HG03280 (cell line): ENCODE data around the gene SEPTIN10.

Experiments used
- ATAC-seq: cut with Tn5 transposase; IDR thresholded peaks from one replicate; pipeline ENCODE4 v1.9.1; 2021; ENCODE audit warnings: mild to moderate bottlenecking, moderate library complexity; ENCODE audit not compliant: unreplicated experiment

The SEPTIN10 gene

DNA sequence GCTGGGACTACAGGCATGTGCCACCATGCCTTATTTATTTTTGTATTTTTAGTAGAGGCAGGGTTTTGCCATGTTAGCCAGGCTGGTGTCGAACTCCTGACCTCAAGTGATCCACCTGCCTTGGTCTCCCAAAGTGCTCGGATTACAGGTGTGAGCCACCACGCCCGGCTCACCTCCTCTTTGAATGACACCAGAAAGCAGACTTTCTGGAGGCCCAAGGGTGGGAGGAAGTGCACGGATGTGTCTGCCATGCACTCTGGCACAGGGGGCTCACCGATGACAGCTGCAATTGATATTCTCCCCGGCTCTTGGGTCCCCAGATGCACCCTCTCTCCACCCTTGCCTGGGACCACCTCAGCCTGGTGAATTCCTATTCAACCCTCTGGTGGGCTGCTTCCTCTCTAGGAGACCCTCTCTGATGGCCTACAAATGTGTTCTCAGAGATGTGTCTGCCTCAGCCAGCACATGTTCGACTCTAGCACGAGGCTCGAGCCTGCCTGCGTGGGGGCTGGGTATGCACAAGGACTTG is 87.3 kb downstream of the SEPTIN10 start:
- ATAC-seq, result no peak

DNA sequence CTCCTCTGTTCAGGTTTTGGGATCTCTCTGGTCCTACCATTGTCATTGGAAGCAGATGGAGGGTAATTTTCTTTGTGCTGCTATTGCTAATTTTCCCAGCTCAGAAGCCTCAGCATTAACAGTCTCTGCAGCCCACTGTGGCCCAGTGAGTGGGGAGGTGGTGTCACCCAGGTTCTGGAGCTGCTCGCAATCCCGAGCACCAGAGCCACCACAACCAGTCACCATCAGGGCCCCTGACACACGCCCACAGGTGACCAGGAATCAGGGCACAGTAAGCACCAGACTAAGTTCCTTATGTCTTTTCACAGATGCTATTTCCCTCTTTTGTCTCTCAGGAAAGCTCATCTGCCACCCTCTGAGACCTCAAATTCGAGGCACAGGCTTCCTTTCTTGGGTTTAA is 87.9 kb downstream of the SEPTIN10 start:
- ATAC-seq, result no peak

DNA sequence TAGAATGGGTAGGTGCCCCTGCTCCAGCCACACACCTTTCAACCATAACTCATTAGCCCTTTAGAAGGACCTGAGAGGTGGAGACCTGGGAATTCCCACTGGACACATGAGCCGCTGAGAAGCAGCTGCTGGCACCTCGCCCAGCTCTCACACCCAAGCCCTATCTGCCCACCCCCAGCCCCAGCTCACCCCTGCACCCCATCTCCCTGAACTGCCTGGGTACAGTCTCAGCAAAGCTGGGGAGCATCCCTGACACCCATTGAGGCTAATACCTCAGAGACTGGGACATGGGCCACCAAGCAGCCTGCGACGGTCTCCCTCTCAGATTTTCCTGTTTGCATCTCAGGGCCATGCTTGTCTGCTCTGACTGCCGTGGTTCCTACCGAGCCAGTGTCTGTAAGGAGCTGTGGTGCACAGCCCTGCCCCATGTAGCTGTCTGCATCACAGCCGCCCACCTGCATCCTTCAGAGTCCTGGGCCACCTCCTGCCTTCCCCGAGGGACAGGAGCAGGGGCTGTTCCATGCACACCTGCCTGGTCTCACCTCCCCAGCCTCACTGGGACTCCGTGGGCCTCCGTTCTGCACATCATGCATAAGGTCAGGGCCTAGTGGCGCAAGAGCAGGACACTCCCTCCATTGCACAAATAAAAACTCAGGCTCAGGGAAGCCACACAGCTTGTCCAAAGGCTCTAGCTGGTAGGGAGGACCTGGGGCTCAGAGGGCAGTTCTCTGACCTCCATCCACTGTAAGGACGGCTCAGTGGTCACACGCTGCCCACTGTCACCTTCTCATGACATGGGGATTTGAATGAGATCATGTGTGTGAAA is 90.0 kb downstream of the SEPTIN10 start:
- ATAC-seq, result no peak

DNA sequence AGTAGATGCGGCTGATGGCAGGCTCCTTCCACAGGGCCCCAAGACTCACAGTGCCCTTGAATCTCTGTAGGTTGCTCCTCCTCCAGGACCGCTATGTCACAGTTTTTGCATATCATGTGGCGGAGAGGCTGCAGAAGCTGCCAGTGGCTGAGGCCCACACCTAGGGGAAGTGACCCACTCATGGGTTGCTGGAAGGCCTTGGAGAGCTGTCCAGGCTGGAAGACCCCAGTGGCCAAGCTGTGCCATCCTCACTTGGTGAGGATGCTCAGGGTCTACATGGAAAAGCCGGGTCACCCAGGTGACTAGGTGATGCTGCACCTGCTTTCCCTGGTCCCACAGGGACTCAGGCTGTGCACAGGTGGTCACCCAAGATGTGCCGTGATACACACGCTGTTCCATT is 90.6 kb downstream of the SEPTIN10 start:
- ATAC-seq, result no peak

DNA sequence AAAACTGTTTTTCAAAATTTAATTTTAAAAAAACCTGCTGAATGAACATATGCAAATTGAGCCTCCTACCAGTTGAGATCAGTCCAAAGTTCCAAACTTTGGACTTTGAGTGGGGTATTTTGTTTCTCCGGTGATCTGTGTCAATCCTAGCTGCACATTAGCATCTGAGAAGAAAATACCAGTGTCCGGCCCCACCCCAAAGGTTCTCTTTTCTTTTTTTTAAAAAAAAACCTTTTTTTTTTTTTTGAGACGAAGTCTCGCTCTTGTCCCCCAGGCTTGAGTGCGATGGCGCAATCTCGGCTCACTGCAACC is 91.7 kb downstream of the SEPTIN10 start:
- no peak for ATAC-seq

DNA sequence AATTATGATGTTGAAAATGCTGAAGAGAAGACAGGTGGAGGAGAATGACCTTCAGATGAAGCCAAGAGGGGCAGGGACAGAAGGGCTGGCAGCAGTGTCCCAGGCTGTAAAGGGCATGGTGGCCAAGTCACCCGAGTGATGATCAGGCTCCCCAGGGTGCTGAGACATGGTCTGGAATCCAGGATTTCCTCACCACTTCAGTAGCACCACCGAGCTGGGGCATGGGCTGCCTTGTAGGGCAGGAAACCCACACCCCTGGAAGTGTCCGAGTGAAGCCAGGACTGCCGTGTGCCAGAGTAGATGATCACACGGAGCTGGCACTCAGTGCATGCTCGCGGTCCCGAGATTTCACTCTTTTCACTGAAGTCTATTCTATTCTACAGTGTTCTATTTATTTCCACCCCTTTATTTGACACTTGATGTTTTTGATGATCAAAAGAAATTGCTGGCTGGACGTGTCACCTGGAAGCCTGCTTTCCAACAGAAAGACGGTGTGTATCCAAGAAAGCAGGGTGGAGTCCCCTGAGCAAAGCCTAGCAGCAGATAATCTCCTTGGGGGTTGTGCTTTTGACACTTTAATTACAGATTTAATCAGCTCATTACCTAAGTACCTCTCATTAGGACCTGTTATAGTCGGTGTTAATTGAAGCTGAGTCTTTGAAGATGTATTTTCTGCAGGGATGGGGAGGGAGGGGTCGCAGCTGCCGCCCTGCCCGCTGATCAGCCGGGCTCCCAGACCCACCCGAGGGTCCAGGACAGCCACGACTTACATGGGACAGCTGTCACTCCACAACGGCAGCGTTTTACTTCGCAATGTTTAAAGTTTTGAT is 92.3 kb downstream of the SEPTIN10 start:
- no peak for ATAC-seq

DNA sequence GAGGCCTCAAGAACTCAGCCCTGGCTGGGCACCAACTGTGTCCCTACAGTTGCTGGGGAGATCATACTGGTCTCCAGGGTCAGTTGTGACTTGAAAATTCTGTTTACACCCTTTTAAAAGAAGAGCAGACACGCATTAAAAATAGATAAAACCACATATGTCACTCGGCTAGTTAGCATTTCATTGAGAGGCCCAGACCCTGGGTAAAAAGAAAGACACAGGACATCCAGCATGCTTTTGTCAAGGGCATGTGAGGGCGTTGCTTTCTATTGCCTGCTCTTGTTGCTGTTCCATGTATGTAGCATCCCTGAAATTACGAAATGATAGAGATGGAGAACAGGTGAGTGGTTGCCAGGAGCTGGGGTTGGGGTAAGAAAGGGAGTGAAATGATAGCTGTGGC is 94.3 kb downstream of the SEPTIN10 start:
- ATAC-seq, result no peak

DNA sequence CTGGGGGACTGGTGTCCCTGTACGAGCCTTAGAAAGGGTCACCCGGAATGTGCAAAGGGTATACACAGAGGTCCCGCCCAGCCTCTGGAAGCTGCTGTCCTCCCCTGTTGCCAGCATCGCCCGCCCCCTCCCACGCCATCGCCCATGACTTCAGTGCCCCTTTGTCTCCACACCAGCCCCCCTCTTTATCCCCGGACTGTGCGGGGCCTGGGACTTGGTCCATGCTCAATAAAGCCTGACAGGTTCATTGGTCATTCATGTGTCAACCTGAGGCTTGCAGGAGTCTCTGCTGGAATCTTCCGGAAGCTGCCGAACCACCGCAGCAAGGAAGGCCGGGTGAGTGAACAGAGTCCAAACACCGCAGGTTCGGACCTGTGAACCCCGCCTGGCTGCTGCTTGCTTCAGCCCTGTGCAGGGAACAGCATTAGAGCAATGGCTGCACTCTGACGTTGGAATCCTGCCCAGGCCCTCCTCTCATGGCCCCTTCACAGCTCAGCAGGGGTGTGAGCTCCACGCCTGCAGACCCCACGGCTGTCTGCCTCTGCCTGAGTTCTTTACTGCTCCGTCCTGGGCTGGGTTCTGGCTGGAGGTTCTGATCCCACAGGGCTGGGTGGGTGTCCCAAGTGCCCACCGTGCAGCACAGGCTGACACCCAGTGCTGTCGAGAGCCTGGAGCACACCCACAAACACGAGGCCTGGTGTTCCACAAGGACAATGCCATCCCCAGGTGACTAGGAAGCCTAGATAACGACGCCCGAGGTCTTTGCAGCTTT is 96.5 kb downstream of the SEPTIN10 start:
- no peak for ATAC-seq

DNA sequence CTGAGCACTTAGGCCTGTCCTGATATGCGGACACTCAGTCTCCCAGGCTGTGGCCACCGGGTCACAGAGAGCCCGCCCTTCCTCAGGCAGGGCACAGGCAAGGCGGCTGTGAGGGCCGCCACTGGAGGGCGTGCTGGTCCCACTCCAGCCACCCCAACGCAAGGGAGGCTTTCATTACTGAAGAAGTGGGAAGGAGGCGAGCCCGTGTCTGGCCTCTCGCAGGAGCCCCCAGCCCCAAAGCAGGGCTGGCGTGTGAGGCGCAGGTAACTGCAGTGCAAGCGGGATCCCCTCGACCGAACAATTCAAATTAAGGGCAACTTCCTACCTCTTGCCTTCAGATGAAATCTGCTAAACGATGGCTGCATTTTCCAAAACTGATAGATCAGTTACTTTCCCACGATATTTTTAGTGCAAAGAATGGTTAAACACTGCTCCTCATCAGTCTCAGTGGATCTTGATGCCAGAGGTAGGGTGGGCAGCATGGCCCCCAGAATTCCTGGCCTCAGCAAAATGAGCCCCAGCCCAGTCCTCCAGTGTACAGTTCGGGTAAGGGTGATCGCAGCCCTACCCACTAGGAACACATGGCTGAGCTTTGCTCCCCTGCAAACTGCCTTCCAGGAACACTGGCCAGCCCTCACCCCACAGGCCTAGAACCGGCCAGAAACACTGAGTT is 97.2 kb downstream of the SEPTIN10 start:
- no peak for ATAC-seq

DNA sequence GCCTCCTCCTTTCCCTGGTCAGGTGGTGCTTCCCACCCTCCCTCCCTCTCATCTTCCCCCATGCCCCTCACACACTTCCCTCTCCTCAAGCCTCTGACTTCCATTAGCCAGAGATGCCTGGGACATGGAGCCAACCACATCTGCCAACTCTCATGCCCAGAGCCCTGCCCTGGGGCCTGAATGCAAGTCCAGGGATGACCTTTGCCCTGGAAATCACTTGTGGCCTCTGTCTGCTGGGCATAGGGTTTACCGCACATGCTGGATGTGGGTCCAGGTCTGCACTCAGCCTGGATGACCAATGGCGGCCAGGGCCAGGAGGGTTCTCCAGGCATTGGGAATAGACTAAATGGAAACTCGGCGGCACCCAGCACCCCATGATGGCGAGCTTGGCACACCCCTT is 98.9 kb downstream of the SEPTIN10 start:
- ATAC-seq, result no peak

DNA sequence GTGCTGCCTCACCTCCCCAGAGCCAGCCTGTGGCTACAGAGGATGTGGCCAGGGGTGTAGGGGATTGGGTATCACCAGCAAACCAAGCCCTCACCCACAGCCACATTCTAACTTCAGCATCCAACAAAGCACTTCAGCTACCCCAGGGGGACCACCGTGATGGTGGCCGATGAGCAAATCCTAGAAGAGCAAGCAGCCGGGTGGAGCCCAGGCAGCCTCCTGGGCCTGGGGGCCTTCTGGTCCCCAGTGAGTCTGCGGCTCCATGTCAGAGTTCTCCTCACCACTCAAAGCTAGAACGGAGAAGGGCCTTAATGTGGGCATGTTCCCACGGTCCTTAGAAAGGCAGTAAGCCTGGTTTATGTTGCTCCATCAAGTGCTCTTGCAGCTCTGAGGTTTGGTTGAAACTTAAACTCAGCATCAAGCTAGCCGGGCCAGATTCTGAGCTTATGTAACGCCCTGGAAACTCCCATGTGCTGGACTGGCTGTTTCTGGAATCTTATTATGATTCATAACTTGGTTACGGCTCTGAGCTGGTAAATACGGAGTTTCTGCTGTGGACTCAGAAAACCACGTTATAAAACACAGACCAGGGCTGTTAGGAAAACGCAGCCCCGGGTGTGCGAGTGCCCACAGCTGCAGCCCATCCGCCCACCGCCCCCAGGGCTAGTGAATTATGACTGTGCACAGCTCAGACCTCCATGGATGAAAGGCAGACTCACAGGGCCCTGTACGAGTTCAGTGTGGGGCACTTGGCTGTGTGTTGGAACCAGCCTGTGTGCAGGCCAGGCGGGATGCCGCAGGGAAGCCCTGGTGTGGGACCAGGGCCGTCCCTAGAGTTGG is 99.8 kb downstream of the SEPTIN10 start:
- peak; percentile 75 for ATAC-seq

DNA sequence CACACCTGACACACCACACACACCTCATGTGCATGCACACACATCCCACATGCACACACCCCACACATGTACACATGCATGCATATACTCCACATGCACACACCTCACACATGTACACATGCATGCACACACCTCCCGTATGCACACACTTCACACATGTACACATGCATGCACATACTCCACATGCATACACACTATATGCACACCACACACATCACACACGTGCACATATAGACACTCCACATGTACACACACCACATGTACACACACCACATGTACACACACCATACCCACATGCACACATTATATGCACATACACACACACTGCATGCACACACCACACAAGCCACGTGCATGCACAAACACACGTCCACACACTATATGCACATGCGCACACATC is 100.5 kb downstream of the SEPTIN10 start:
- no peak for ATAC-seq

DNA sequence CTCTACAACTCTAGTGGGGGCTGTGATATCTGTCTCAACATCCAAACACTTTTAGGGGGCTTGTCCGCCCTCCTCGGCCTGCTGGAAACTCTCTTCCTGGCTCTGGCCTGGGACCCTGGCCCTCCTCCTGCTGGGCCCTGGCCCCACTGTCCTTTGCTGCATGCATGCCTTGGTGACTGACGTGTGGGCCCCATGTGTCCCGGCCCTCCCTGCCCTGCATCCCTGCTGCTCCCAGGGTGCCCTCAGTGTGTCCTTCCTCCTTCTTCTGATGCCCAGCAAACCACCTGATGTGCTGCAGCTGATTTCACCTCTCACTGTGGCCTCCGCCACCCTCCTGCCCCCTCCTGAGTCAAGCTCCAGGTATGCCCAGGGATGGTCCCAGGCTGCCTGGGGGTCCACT is 101.7 kb downstream of the SEPTIN10 start:
- no peak for ATAC-seq

DNA sequence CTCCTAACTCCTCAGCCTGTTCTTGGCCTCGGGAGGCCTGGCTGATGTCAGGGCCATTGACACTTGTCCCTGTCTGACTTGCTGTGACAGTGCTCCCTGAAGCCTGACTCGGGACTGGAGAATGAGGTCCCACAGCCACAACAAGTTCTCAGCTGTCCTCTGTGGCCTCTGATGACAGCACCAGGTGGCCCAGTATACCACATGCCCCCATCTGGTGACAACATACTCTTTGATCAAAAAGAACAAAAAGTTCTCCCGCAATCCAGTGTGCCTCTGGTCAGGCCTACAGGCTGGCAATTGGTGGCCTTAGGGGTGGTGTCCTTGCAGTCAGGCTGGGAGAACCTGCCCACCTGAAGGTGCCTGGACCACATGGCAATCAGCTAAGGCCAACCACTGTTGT is 102.6 kb downstream of the SEPTIN10 start:
- no peak for ATAC-seq

DNA sequence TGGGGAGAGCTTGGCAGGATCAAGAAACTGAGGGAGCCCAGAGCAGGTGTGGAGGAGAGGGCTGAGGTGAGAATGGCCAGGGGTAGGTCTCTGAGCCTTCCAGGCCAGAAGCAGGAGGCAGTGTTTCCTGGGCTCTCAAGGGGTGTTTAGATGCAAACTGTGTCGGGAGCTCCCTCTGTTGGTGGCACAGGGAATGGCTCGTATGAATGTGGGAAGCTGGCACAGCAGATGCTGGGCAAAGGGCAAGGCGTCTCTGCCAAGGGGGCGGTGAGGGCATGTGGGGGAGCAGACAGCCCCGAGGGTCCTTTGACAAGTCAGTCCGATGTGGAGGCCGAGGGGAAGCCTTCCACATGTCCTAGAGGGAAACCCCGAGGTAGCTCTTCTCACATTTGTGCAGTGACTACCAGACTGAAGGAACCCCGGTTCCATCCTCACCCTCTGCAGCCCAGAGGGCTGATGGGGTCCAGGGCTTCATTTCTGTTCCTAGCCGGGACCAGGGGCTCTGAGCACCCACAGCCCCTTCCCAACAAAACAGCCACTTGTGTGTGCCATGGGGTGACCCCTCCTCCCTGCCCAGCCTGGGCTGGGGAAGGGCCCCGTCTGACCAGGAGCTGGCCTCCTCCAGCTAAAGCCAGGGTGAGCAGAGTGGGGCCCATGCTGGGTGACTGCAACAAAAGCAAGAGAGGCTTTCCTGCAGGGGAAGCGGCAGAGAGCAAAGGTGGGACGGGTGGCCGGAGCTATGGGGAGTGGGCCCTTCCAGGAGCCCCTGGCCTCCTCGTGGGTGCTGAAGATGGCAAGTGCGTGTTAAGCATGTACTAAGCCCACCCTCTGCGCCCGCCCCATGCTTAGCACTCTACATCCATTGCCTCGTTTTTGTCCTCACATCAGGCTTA is 103.4 kb downstream of the SEPTIN10 start:
- no peak for ATAC-seq

DNA sequence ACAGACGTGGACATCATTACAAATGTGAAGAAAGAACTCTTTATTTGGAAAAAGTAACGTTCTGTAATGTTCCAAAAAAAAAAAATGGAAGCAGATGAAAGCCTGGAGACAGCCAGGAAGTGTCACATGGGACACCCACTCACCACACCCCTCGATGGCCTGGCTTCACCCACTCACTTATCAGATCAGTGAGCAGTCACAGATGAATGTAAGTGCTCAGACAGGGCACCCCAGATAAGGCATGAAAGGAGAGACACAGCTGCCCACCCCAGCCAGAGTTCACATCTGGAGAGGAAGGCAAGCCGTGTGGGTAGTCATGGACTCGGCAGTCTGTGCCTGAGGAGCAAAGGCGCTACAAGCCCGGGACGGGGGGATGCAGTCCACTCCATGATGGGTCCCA is 105.2 kb downstream of the SEPTIN10 start:
- no peak for ATAC-seq

DNA sequence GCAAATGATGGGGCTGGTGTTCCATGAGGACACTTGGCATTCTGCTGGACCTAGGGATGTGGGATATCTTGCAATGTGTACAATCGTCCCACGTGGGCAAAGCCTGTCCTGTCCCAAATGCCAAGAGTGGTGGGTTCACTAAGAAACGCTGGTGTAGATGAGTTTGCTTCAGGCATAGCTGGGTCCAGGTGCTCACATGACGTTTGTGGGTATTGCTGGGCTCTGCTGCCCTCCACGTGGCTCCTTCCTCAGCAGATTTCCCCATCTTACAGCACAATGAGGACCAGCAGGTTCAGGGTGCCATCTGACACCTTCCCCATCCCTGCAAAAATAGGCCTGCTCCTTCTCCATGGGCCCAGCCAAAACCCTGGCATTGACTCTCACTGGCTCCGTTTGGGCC is 105.9 kb downstream of the SEPTIN10 start:
- ATAC-seq, result no peak

DNA sequence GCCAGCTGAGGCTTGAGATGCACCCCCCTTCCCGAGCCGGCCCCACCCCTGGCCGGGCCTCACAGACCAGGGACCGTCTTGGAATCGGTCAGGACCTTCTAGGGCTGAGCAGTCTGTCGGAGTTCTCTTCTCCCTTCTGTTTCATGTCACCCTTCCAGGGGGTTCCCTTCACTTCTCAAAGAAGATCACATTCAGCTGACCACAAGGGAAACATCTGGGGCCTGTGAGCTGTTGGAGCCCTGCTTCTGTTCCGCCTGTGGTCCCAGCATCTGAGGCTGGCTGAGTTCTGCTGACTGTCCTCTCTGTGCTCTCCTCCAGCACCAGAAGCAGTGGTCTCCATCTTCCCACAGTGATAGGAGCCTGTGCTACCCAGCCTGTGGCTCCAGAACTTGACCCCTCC is 106.5 kb downstream of the SEPTIN10 start:
- ATAC-seq, result no peak

DNA sequence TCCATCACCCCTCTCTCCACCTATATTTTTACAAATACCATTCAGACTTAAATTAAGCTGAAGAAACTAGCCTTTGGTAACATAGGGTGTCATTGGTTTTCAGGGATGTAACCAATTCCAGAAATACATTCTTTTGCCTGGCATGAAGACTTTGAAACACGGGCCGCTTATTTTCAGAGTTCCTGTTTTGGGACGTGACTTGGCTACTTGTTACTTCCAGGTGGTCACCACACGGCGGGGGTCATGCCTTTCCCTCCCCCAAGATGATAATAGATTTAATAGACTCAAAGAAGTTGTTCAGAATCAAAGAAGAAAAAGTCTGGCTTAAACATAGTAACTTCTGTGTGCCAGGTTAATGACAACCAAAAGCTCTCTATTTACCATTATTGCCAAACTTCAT is 110.6 kb downstream of the SEPTIN10 start:
- no peak for ATAC-seq
